Measurements from ENCODE around the gene KPRP.

Gene KPRP

DNA sequence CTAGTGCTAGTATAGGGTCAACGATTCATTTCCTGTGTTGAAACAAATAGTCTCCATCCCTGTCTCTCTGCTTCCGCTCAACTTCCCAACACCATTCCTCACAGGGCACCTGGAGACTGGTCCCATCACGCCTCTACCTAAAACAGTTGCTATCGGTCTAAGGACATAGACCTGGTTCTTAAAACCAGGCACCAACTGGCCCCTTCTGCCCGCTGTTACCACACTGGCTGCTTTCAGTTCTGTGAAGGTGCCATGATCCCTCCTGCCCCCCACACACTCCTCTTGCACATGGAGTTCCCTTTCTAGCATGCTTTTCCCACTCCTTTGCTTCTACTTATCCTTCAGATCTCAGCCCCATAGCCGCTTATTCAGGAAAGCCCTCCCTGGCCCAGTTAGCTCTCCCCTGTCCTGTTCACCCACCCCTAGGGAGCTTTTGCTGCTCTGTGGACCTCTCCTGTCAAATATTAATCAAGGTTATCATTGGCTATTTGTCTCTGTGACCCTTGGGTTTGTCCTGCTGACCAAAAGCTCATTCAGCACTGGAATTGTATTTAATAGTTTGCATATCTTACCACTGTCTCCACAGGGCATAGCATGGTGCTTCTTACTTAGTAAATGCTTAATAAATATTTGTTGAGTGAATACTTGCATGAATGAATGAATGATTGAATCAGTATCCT lies 11.9 kb upstream of the KPRP start:
- Histone ChIP-seq H3K4me3 (ENCODE audit: extremely low read depth, insufficient read depth, low read length, poor library complexity, severe bottlenecking) (no peak overlapping the region), H3K36me3 (ENCODE audit: control insufficient read depth, insufficient read depth, low read length) (no peaks in the 10 kb centered on the region), H3K27ac (ENCODE audit: low read depth, low read length, severe bottlenecking) (no peak overlapping the region), H3K9me3 (ENCODE audit: control insufficient read depth, low read length) (peaks cover 40% of the 10 kb centered on the region), H3K4me1 (ENCODE audit: control insufficient read depth, insufficient read depth, low read length, poor library complexity, severe bottlenecking) (no peaks in the 10 kb centered on the region)
- 75 to 83% methylated on average over 5 to 6 of the region's 6 CpGs for WGBS, 2 experiments (ENCODE audit: insufficient coverage in 2 of 2)

DNA sequence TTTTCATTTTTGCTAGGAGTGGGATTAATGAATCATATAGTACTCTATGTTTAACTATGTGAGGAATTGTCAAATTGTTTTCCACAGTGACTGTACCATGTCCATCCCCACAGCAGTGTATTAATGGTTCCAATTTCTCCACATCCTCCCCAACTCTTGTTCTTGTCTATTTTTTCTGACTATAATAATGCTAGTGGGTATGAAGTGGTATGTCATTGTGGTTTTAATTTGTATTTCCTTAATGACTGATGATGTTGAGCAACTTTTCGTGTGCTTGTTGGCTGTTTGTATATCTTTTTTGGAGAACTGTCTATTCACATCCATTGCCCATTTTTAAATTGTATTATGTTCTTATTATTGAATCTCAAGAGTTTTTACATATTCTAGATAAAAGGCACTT lies 10.0 kb upstream of the KPRP start:
- no peaks in the 10 kb centered on the region for H3K36me3 ChIP-seq (ENCODE audit: control insufficient read depth, insufficient read depth, low read length)
- H3K9me3 ChIP-seq (ENCODE audit: control insufficient read depth, low read length): peaks cover 24% of the 10 kb centered on the region
- no peaks in the 10 kb centered on the region for H3K4me1 ChIP-seq (ENCODE audit: control insufficient read depth, insufficient read depth, low read length, poor library complexity, severe bottlenecking)
- no peak overlapping the region for H3K4me3 ChIP-seq (ENCODE audit: extremely low read depth, insufficient read depth, low read length, poor library complexity, severe bottlenecking)
- WGBS, 2 experiments (ENCODE audit: insufficient coverage in 2 of 2): no CpG with 5 or more reads among the region's 1 CpG
- no peak overlapping the region for H3K27ac ChIP-seq (ENCODE audit: low read depth, low read length, severe bottlenecking)

DNA sequence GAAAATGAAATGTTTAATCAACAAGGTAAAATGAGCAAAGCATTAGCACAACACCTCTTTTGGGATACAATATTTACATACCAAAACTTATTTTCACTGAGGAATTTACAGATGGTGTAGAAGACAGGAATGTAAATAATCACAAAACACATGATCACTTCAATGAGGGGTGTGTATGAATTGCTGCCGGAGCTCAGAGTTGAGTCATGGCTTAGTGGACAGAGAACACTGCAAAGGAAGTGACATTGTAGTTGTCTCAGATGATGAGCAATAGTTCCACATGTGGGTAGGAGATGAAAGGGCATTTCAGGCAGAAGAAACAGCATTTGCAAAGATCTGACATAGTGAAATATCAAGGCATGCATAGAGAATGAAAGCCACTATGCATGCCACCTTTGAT lies 5.6 kb upstream of the KPRP start:
- Histone ChIP-seq H3K36me3 (ENCODE audit: control insufficient read depth, insufficient read depth, low read length) (no peaks in the 10 kb centered on the region), H3K4me1 (ENCODE audit: control insufficient read depth, insufficient read depth, low read length, poor library complexity, severe bottlenecking) (no peaks in the 10 kb centered on the region), H3K4me3 (ENCODE audit: extremely low read depth, insufficient read depth, low read length, poor library complexity, severe bottlenecking) (no peak overlapping the region), H3K9me3 (ENCODE audit: control insufficient read depth, low read length) (peaks cover 28% of the 10 kb centered on the region), H3K27ac (ENCODE audit: low read depth, low read length, severe bottlenecking) (no peak overlapping the region)
- 80 to 100% methylated on average over 1 of the region's 1 CpG for WGBS, 2 experiments (ENCODE audit: insufficient coverage in 2 of 2)

DNA sequence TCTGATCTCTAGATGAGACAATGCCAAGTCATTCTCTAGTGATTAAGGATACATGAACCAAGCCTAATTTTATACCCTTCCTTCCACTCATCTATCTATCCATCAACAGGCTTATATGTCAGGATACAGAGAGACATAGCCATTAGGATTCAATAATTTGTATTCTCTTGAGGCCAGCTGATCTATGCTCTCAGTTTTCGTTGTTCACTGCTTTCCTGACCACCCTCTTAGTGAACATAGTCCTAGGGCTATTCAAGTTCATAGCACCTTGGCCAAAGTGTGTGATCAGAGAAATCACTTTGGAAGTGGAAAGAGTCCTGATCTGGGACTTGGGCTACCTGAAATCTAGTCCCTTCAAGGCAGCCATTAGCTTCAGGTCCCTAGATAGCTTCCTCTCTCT lies 4.2 kb upstream of the KPRP start:
- WGBS, 2 experiments (ENCODE audit: insufficient coverage in 2 of 2): 20 to 50% methylated on average over 1 of the region's 1 CpG
- H3K4me3 ChIP-seq (ENCODE audit: extremely low read depth, insufficient read depth, low read length, poor library complexity, severe bottlenecking): no peak overlapping the region
- H3K4me1 ChIP-seq (ENCODE audit: control insufficient read depth, insufficient read depth, low read length, poor library complexity, severe bottlenecking): no peaks in the 10 kb centered on the region
- peaks cover 31% of the 10 kb centered on the region for H3K9me3 ChIP-seq (ENCODE audit: control insufficient read depth, low read length)
- no peaks in the 10 kb centered on the region for H3K36me3 ChIP-seq (ENCODE audit: control insufficient read depth, insufficient read depth, low read length)
- H3K27ac ChIP-seq (ENCODE audit: low read depth, low read length, severe bottlenecking): no peak overlapping the region

DNA sequence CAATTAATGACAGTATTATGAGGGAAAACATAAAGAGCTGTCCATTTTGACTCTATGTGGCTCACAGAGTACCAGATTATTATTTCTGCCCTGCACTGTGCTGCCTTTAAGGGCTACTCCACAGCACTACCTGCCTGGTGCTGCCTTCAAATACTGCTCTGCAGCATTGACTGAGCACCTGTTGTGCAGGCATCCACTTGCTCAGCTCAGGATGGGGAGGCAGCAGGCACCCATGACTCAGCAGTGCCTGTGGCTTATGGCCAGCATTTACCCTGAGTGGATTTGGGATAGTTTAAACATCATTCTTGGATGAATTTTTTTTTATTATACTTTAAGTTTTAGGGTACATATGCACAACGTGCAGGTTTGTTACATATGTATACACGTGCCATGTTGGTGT lies 953 bp upstream of the KPRP start:
- Histone ChIP-seq H3K27ac (ENCODE audit: low read depth, low read length, severe bottlenecking) (no peak overlapping the region), H3K9me3 (ENCODE audit: control insufficient read depth, low read length) (peaks cover 44% of the 10 kb centered on the region), H3K36me3 (ENCODE audit: control insufficient read depth, insufficient read depth, low read length) (no peaks in the 10 kb centered on the region), H3K4me1 (ENCODE audit: control insufficient read depth, insufficient read depth, low read length, poor library complexity, severe bottlenecking) (no peaks in the 10 kb centered on the region), H3K4me3 (ENCODE audit: extremely low read depth, insufficient read depth, low read length, poor library complexity, severe bottlenecking) (no peak overlapping the region)
- no CpG with 5 or more reads among the region's 2 CpGs for WGBS, 2 experiments (ENCODE audit: insufficient coverage in 2 of 2)

DNA sequence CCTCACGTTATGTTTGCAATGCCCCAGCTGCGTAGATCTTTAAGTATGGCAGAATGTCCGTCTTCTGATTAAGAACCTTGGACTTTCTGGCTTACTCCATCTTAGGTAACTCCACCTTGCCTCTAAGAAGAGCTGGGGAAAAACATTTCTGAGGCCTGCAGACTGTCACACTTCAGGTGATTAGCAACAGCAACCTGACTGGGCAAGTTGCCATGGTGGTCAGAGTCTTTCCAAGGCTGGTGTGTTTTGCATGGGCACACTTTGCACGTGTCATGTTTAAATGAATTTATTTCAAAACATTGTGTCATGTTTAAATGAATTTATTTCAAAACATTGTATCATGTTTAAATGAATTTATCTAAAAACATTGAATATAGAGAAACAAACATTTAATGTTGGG lies 811 bp downstream of the KPRP start:
- Histone ChIP-seq H3K4me3 (ENCODE audit: extremely low read depth, insufficient read depth, low read length, poor library complexity, severe bottlenecking) (no peak overlapping the region), H3K9me3 (ENCODE audit: control insufficient read depth, low read length) (peaks cover 50% of the 10 kb centered on the region), H3K36me3 (ENCODE audit: control insufficient read depth, insufficient read depth, low read length) (no peaks in the 10 kb centered on the region), H3K4me1 (ENCODE audit: control insufficient read depth, insufficient read depth, low read length, poor library complexity, severe bottlenecking) (no peaks in the 10 kb centered on the region), H3K27ac (ENCODE audit: low read depth, low read length, severe bottlenecking) (no peak overlapping the region)
- WGBS, 2 experiments (ENCODE audit: insufficient coverage in 2 of 2): 41 to 46% methylated on average over 3 of the region's 4 CpGs

DNA sequence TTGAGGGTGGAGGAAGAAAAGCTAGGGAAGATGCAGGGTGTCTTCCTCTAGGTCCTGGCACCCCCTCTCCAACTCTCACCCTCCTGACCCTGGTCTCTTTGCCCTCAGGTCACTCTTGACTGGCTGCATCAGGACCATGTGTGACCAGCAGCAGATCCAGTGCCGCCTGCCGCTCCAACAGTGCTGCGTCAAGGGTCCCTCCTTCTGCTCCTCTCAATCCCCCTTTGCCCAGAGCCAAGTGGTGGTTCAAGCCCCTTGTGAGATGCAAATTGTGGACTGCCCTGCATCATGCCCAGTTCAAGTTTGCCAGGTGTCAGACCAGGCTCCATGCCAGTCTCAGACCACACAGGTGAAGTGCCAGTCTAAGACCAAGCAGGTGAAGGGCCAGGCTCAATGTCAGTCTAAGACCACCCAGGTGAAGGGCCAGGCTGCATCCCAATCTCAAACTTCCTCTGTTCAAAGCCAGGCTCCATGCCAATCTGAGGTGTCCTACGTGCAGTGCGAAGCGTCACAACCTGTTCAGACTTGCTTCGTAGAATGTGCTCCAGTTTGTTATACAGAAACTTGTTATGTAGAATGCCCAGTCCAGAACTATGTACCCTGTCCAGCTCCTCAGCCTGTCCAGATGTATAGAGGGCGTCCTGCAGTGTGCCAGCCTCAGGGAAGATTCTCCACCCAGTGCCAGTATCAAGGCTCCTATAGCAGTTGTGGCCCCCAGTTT lies 1.8 kb downstream of the KPRP start:
- Histone ChIP-seq H3K27ac (ENCODE audit: low read depth, low read length, severe bottlenecking) (no peak overlapping the region), H3K9me3 (ENCODE audit: control insufficient read depth, low read length) (peaks cover 54% of the 10 kb centered on the region), H3K4me3 (ENCODE audit: extremely low read depth, insufficient read depth, low read length, poor library complexity, severe bottlenecking) (no peak overlapping the region), H3K4me1 (ENCODE audit: control insufficient read depth, insufficient read depth, low read length, poor library complexity, severe bottlenecking) (no peaks in the 10 kb centered on the region), H3K36me3 (ENCODE audit: control insufficient read depth, insufficient read depth, low read length) (no peaks in the 10 kb centered on the region)
- 76% methylated on average over 6 to 7 of the region's 8 CpGs for WGBS, 2 experiments (ENCODE audit: insufficient coverage in 2 of 2)

DNA sequence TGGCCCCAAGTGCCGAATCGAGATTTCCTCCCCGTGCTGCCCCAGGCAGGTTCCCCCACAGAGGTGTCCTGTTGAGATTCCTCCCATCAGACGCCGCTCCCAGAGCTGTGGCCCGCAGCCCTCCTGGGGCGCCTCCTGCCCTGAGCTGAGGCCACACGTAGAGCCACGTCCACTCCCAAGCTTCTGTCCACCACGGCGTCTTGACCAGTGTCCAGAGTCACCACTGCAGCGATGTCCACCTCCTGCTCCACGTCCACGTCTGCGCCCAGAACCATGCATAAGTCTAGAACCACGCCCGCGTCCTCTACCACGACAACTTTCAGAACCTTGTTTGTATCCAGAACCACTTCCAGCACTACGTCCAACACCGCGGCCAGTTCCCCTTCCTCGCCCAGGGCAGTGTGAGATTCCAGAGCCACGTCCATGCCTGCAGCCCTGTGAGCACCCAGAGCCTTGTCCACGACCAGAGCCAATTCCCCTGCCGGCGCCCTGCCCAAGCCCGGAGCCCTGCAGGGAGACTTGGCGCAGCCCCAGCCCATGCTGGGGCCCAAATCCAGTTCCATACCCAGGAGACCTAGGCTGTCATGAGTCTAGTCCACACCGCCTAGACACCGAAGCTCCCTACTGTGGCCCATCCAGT lies 2.8 kb downstream of the KPRP start:
- 83 to 84% methylated on average over 22 to 28 of the region's 31 CpGs for WGBS, 2 experiments (ENCODE audit: insufficient coverage in 2 of 2)
- no peak overlapping the region for H3K4me3 ChIP-seq (ENCODE audit: extremely low read depth, insufficient read depth, low read length, poor library complexity, severe bottlenecking)
- H3K27ac ChIP-seq (ENCODE audit: low read depth, low read length, severe bottlenecking): no peak overlapping the region
- peaks cover 54% of the 10 kb centered on the region for H3K9me3 ChIP-seq (ENCODE audit: control insufficient read depth, low read length)
- no peaks in the 10 kb centered on the region for H3K4me1 ChIP-seq (ENCODE audit: control insufficient read depth, insufficient read depth, low read length, poor library complexity, severe bottlenecking)
- H3K36me3 ChIP-seq (ENCODE audit: control insufficient read depth, insufficient read depth, low read length): no peaks in the 10 kb centered on the region

DNA sequence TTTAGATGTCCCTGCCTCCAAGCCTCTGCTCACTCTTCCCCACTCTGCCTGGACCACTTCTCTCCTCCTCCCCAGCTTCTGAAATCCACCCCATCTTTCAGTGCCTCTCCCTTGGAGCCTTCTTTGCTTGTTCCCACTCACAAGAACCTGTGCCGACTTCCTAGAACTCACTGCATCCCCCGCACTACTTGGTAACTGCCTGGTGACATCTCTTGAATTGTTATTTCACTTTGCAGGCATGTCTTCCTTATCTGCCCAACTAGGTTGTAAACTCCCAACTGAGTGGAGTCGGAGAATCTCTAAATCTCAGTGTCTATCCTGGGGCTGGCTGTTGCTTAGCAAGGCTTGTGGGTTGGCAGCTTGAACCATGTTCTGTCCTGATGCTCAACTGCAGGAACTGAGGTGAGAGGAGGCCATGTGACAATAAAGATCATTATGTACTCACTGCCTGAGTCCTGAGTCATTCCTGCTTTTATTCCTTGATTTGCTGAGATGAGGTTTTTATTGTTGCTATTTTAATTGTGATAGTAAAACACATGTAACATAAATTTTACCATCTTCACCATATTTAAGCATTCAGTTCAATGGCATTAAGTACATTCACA lies 3.9 kb downstream of the KPRP start:
- Histone ChIP-seq H3K4me1 (ENCODE audit: control insufficient read depth, insufficient read depth, low read length, poor library complexity, severe bottlenecking) (no peaks in the 10 kb centered on the region), H3K4me3 (ENCODE audit: extremely low read depth, insufficient read depth, low read length, poor library complexity, severe bottlenecking) (no peak overlapping the region), H3K27ac (ENCODE audit: low read depth, low read length, severe bottlenecking) (no peak overlapping the region), H3K9me3 (ENCODE audit: control insufficient read depth, low read length) (peaks cover 59% of the 10 kb centered on the region), H3K36me3 (ENCODE audit: control insufficient read depth, insufficient read depth, low read length) (no peaks in the 10 kb centered on the region)
- 63 to 66% methylated on average over 1 to 3 of the region's 3 CpGs for WGBS, 2 experiments (ENCODE audit: insufficient coverage in 2 of 2)

DNA sequence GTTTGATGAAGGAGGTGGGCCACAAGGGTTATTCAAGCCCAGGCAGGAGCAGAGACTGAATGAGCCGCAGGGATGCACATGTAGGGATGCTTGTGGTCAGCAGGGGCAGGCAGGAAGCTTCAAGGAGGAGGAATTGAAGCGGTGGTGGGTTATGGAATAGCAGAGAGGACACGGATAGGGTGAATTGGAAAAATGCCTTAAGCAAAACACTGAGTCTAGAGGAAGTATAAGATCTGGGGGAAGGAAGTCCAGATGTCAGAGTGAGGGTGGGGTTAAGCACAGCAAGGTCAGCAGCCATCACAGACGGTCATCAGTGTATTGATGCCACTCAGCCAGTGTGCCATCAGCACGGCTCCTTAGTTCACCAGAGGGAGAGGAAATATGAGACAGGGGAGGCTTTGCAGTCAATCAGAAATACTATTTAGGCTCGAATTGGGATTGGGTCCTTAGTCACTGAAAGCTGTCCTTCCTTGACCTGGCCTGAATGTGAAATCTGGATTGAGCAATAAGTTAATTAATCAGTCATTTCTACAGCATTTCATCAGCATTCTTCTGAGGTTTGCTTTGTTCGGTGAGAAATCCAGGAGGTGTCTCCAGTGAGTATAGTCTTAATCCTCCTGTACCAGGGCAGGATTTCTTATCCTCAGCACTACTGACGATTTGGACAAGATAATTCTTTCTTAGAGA lies 11.2 kb downstream of the KPRP start:
- no peak overlapping the region for H3K4me3 ChIP-seq (ENCODE audit: extremely low read depth, insufficient read depth, low read length, poor library complexity, severe bottlenecking)
- WGBS, 2 experiments (ENCODE audit: insufficient coverage in 2 of 2): 34 to 44% methylated on average over 5 to 7 of the region's 8 CpGs

More for the DNA sequence above, 11.2 kb downstream of the KPRP start:
- Histone ChIP-seq H3K36me3 (ENCODE audit: control insufficient read depth, insufficient read depth, low read length) (no peaks in the 10 kb centered on the region), H3K9me3 (ENCODE audit: control insufficient read depth, low read length) (peaks cover 50% of the 10 kb centered on the region), H3K27ac (ENCODE audit: low read depth, low read length, severe bottlenecking) (no peak overlapping the region), H3K4me1 (ENCODE audit: control insufficient read depth, insufficient read depth, low read length, poor library complexity, severe bottlenecking) (no peaks in the 10 kb centered on the region)

Measured in mesodermal cell (in vitro differentiated cells).